ENCODE measurements around the gene GABRE.

GABRE gene

DNA sequence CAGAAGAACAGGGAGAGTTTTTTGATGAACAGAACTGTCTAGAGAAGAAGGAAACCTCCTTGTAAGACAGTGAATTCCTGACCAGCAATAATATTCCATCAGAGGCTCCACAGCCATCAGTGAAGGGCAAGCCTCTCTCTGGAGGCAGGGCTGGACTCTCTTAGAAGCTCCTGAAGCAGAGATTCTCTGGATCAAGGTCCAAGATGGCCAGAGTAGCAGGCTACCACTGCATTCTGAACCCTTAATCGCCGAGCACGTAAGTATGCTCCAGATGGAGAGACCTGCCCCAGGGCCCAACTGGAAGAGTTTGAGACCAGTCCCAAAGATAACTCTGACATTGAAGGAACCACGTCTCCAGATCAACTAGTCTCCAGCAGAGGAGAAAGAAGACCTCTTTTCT is 16.4 kb downstream of the GABRE start:
- H4K20me1 ChIP-seq (ENCODE audit: insufficient read depth, low read length), result no peaks in the 10 kb centered on the region
- no peak for DNase-seq

DNA sequence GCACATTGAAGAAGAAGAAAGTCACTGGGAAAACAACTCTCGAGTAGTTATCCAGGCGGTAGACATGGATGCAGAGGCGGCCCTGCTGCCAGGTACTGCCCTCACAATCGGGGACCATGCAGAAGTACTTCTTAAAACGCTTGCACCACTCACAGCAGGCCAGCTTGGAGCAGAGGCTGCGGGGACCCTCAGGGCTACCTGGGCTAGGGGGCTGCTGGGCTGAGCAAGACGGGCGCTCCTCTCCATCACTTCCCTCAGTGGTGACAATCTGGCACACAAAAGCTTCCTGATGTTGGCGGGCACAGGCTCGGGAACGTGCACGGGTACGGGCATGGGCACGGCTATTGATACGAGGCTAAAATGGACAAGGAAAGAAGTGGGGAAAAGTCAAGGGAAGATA is 19.7 kb downstream of the GABRE start:
- Histone ChIP-seq H3K4me2 (ENCODE audit: low read depth, low read length) (no peak overlapping the region), H3F3A (ENCODE audit: insufficient read depth, low read length) (no peaks in the 10 kb centered on the region), H4K20me1 (ENCODE audit: insufficient read depth, low read length) (no peaks in the 10 kb centered on the region), H3K9ac (ENCODE audit: low read length) (no peak overlapping the region), H3K27ac (ENCODE audit: low read length) (no peak overlapping the region), H2AFZ (ENCODE audit: low read length) (no peak overlapping the region), H3K79me2 (ENCODE audit: low read length) (no peaks in the 10 kb centered on the region), H3K4me1 (ENCODE audit: low read length) (no peaks in the 10 kb centered on the region), H3K9me3 (replicated peaks; ENCODE audit: insufficient read depth, low read length) (no peaks in the 10 kb centered on the region), H3K9me2 (replicated peaks; ENCODE audit: insufficient read depth, low read length) (no peaks in the 10 kb centered on the region), H3K36me3 (replicated peaks; ENCODE audit: insufficient read depth, low read length) (no peaks in the 10 kb centered on the region), H3K27me3 (replicated peaks; ENCODE audit: insufficient read depth, low read length) (no peaks in the 10 kb centered on the region), H3K4me3 (ENCODE audit: low read length) (no peak overlapping the region)
- no peak for DNase-seq
- TF ChIP-seq EZH2 (optimal IDR thresholded peaks at IDR 0.05; ENCODE audit: low read depth, low read length) (no peak), EZH2phosphoT487 (IDR thresholded peaks at IDR 0.05; ENCODE audit: low read length) (no peak)
- TF ChIP-seq, protein P1, sequence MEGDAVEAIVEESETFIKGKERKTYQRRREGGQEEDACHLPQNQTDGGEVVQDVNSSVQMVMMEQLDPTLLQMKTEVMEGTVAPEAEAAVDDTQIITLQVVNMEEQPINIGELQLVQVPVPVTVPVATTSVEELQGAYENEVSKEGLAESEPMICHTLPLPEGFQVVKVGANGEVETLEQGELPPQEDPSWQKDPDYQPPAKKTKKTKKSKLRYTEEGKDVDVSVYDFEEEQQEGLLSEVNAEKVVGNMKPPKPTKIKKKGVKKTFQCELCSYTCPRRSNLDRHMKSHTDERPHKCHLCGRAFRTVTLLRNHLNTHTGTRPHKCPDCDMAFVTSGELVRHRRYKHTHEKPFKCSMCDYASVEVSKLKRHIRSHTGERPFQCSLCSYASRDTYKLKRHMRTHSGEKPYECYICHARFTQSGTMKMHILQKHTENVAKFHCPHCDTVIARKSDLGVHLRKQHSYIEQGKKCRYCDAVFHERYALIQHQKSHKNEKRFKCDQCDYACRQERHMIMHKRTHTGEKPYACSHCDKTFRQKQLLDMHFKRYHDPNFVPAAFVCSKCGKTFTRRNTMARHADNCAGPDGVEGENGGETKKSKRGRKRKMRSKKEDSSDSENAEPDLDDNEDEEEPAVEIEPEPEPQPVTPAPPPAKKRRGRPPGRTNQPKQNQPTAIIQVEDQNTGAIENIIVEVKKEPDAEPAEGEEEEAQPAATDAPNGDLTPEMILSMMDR (IDR thresholded peaks at IDR 0.05; ENCODE audit: low read length), result no peak

More for the DNA sequence above, 16.4 kb downstream of the GABRE start:
- H3K9me2 ChIP-seq (replicated peaks; ENCODE audit: insufficient read depth, low read length), result no peaks in the 10 kb centered on the region
- H2AFZ ChIP-seq (ENCODE audit: low read length), result no peak overlapping the region
- TF ChIP-seq EZH2 (optimal IDR thresholded peaks at IDR 0.05; ENCODE audit: low read depth, low read length) (no peak), EZH2phosphoT487 (IDR thresholded peaks at IDR 0.05; ENCODE audit: low read length) (no peak)
- TF ChIP-seq, protein P1 (IDR thresholded peaks at IDR 0.05; ENCODE audit: low read length), result no peak
- H3K79me2 ChIP-seq (ENCODE audit: low read length), result no peaks in the 10 kb centered on the region
- no peak overlapping the region for H3K4me3 ChIP-seq (ENCODE audit: low read length)
- H3K27me3 ChIP-seq (replicated peaks; ENCODE audit: insufficient read depth, low read length), result no peaks in the 10 kb centered on the region
- H3K27ac ChIP-seq (ENCODE audit: low read length), result no peak overlapping the region
- no peak overlapping the region for H3K4me2 ChIP-seq (ENCODE audit: low read depth, low read length)
- no peaks in the 10 kb centered on the region for H3K4me1 ChIP-seq (ENCODE audit: low read length)
- H3K9ac ChIP-seq (ENCODE audit: low read length), result no peak overlapping the region
- no peaks in the 10 kb centered on the region for H3K9me3 ChIP-seq (replicated peaks; ENCODE audit: insufficient read depth, low read length)
- H3K36me3 ChIP-seq (replicated peaks; ENCODE audit: insufficient read depth, low read length), result no peaks in the 10 kb centered on the region
- H3F3A ChIP-seq (ENCODE audit: insufficient read depth, low read length), result no peaks in the 10 kb centered on the region

DNA sequence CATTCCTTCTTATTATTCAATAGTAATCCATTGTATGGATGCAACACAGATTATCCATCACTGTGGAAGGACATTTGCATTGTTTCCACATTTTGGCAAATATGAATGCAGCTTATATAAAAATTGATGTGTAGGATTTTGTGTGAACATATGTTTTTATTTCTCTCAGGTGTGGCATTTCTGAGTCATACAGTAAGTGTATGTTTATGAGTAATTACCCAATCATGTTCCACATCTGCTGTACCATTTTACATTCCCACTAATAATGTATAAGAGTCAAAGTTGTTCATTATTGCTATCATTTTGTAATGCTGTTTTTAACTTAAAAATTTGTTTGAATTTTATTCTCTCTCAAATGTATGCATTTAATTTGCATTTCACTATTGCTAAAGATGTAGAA is 36.3 kb downstream of the GABRE start:
- no peaks in the 10 kb centered on the region for H3K4me1 ChIP-seq (ENCODE audit: low read length)
- no peak for DNase-seq
- H3K4me2 ChIP-seq (ENCODE audit: low read depth, low read length), result no peak overlapping the region
- no peaks in the 10 kb centered on the region for H3K9me2 ChIP-seq (replicated peaks; ENCODE audit: insufficient read depth, low read length)
- TF ChIP-seq EZH2 (optimal IDR thresholded peaks at IDR 0.05; ENCODE audit: low read depth, low read length) (no peak), EZH2phosphoT487 (IDR thresholded peaks at IDR 0.05; ENCODE audit: low read length) (no peak)
- TF ChIP-seq, protein P1 (IDR thresholded peaks at IDR 0.05; ENCODE audit: low read length), result no peak
- H3K9me3 ChIP-seq (replicated peaks; ENCODE audit: insufficient read depth, low read length), result no peaks in the 10 kb centered on the region
- H3K36me3 ChIP-seq (replicated peaks; ENCODE audit: insufficient read depth, low read length), result no peaks in the 10 kb centered on the region
- H3K4me3 ChIP-seq (ENCODE audit: low read length), result no peak overlapping the region
- H4K20me1 ChIP-seq (ENCODE audit: insufficient read depth, low read length), result no peaks in the 10 kb centered on the region
- H3K9ac ChIP-seq (ENCODE audit: low read length), result no peak overlapping the region
- no peak overlapping the region for H2AFZ ChIP-seq (ENCODE audit: low read length)
- H3F3A ChIP-seq (ENCODE audit: insufficient read depth, low read length), result no peaks in the 10 kb centered on the region
- no peak overlapping the region for H3K27ac ChIP-seq (ENCODE audit: low read length)
- no peaks in the 10 kb centered on the region for H3K27me3 ChIP-seq (replicated peaks; ENCODE audit: insufficient read depth, low read length)
- no peaks in the 10 kb centered on the region for H3K79me2 ChIP-seq (ENCODE audit: low read length)
